GM10248 (cell line): ENCODE data around the gene NDUFS7.

Experiments
- CTCF ChIA-PET: fragments of 300-600 bp; sonication (Branson Sonifier 250); formaldehyde crosslinking; extraction: SDS; loops from one replicate; lab custom pipeline; 2021; ENCODE audit warnings: antibody characterized with exemption; lab: Yijun Ruan, JAX
- POLR2A ChIA-PET: fragments of 350-650 bp; sonication (Branson Sonifier 250); formaldehyde crosslinking; extraction: SDS; loops from one replicate; lab custom pipeline; 2020; ENCODE audit warnings: antibody characterized with exemption; lab: Yijun Ruan, JAX
- DNase-seq: peaks from one replicate; pipeline ENCODE4 v3.0.0; 2012; ENCODE audit errors: extremely low spot score
- CTCF ChIP-seq: IDR thresholded peaks from 2 replicates; pipeline ENCODE4 v1.5.1; 2012; ENCODE audit warnings: mild to moderate bottlenecking, low read depth; ENCODE audit errors: extremely low read depth, missing control alignments, control extremely low read depth

NDUFS7 gene

DNA sequence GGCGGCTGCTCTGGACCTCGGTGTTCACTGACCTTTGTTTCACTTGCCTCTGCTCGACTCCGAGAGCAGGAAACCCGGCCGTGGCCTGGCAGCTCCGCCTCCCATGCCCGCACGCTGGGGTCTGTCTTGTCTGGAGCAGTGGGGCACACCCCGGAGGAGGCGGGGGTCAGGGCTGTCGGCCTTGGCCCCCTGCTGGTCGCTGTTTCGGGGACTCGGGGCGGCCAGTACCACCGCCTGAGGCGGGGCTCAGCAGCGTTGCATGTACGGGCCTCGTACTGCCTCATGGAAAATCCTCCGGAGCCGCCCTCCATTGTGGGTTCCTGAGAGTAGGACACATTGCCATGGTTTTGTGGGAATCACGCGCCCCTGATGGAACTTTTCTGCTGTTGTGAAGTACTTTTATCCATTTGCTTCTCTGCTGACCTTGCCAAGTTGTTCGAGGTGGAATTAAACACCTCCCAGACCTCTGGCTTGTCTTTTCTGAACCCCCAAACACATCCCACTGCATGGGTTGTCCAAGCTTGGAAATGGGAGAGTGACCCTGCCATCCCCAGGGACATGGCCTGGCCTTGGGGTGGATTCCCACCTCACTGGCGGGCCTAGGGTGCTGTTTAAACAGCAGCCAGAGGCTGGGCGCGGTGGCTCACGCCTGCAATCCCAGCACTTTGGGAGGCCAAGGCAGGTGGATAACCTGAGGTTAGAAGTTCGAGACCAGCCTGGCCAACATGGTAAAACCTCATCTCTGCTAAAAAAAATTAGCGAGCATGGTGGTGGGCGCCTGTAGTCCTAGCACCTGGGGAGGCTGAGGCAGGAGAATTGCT lies 5.5 kb upstream of the NDUFS7 start:
- POLR2A ChIA-PET, result no interaction called here
- CTCF ChIA-PET, result no interaction called here
- no peak for TF ChIP-seq CTCF
- no peak for DNase-seq

- POLR2A ChIA-PET, result no interaction called here
- TF ChIP-seq CTCF, result no peak
- no peak for DNase-seq
- CTCF ChIA-PET, result interaction anchor here (1.7 kb wide), 1 partner anchor 63 kb away, joined by 5 read pairs; no protein-coding TSS in a partner anchor
These were observed 4.4 kb upstream of the NDUFS7 start for GRCh38 chr19:1379126-1379905.

DNA sequence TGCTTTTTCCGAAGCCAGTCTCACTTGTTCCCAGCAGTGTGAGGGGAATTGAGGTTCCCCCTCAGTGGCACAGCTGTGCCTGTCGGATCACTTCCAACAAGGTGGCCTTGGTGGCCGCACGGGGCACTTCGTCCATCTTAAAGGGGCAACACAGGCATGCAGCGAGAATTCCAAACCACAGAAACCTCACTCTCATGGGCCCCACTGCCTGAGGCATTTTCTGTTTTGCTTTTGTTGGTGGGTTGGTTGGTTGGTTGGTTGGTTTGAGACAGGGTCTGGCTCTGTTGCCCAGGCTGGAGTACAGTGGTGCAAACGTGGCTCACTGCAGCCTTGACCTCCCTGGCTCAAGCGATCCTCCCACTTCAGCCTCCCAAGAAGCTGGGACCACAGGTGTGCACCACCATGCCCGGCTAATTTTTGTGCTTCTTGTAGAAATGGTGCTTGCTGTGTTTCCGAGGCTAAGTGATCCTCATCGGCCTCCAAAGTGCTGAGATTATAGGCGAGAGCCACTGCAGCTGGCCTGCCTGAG lies 3.7 kb upstream of the NDUFS7 start:
- no peak for DNase-seq
- ChIA-PET CTCF (interaction anchor here (1.7 kb wide), 1 partner anchor 64 kb away, joined by 5 read pairs; no protein-coding TSS in a partner anchor), POLR2A (no interaction called here)
- no peak for TF ChIP-seq CTCF

DNA sequence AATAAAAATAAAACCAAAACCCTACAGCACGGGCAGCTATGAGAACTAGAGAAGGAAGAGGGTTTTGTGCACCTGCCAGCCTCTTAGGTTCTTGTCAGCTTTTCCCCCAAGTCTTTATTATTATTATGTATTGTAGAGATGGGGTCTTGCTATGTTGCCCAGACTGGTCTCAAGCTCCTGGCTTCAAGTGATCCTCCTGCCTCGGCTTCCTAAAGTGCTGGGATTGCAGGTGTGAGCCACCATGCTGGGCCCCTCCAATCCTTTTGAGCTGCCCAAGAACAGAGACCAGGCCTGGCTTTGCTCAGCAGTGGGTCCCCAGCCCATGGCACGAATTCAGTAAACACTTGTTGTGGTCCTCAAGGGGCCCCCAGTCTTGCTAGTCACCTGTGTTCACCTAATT lies 1.5 kb upstream of the NDUFS7 start:
- CTCF ChIA-PET, result interaction anchor here (1.4 to 2.4 kb wide), 3 partner anchors 10 to 102 kb away, joined by 5 to 16 read pairs (median 5); no protein-coding TSS in a partner anchor
- POLR2A ChIA-PET, result no interaction called here
- TF ChIP-seq CTCF, result no peak
- DNase-seq, result no peak

- DNase-seq, result no peak
- peak; percentile 1 for TF ChIP-seq CTCF
- CTCF ChIA-PET, result interaction anchor here (0.6 to 2.4 kb wide), 5 partner anchors 11 to 134 kb away, joined by 3 to 16 read pairs (median 5); no protein-coding TSS in a partner anchor
- POLR2A ChIA-PET, result interaction anchor here (0.5 kb wide), 1 partner anchor 8 kb away, joined by 3 read pairs; no protein-coding TSS in a partner anchor
These were observed 743 bp upstream of the NDUFS7 start for GRCh38 chr19:1383017-1383311.

GRCh38 chr19:1384085-1384462 lies 367 bp downstream of the NDUFS7 start:
- TF ChIP-seq CTCF, result no peak
- CTCF ChIA-PET, result no interaction called here
- POLR2A ChIA-PET, result no interaction called here

More at GRCh38 chr19:1384085-1384462, 367 bp downstream of the NDUFS7 start:
- no peak for DNase-seq
